Aorta (tissue), 5 donors: ENCODE data around the gene SHC2. TPM values are rescaled to one million over a fixed set of nuclear protein-coding genes. Genes with fewer than 3 reads are reported as not detected.
A peak's percentile ranks its signal among the peaks of the same experiment; 100 is the strongest.
"Not testable (repeated sequence)": the region's sequence is repeated elsewhere in the genome, so short reads cannot be mapped to it uniquely, and the experiment has no call there.

ENCODE experiments used
- ATAC-seq: fragments of 200-7000 bp; cut with Tn5 transposase; one replicate; pipeline ENCODE4 v1.9.1; 2022; ENCODE audit warnings: moderate library complexity; ENCODE audit not compliant: low FRiP score
- DNase-seq, 2 donors: peaks; one replicate each; pipeline ENCODE4 v3.0.0-alpha.2; 2020
- H3K27ac ChIP-seq, 2 donors: one replicate each; pipeline ENCODE4 v1.5.1; 2013; ENCODE audit warnings: low read length in 2 of 2, mild to moderate bottlenecking in 2 of 2, moderate library complexity in 2 of 2, control low read depth in 1 of 2, inconsistent platforms in 1 of 2, low read depth in 1 of 2
- H3K27me3 ChIP-seq, 2 donors: one replicate each; pipeline ENCODE4 v1.6.1; 2013; ENCODE audit warnings: control low read depth in 1 of 2, low read length in 1 of 2, mild to moderate bottlenecking in 1 of 2, moderate library complexity in 1 of 2; ENCODE audit not compliant: insufficient read depth in 2 of 2, control insufficient read depth in 1 of 2
- H3K36me3 ChIP-seq, 2 donors: one replicate each; pipeline ENCODE4 v1.6.1; 2013; ENCODE audit warnings: control low read depth in 1 of 2, low read length in 1 of 2, mild to moderate bottlenecking in 1 of 2; ENCODE audit not compliant: insufficient read depth in 2 of 2, control insufficient read depth in 1 of 2
- H3K4me1 ChIP-seq, 2 donors: one replicate each; pipeline ENCODE4 v1.6.1; 2013; ENCODE audit warnings: low read length in 2 of 2, control low read depth in 1 of 2, mild to moderate bottlenecking in 1 of 2, moderate library complexity in 1 of 2; ENCODE audit not compliant: insufficient read depth in 2 of 2, control insufficient read depth in 1 of 2
- H3K4me3 ChIP-seq, 2 donors: one replicate each; pipeline ENCODE4 v1.5.1; 2013; ENCODE audit warnings: low read length in 2 of 2, control low read depth in 1 of 2, mild to moderate bottlenecking in 1 of 2
- H3K9me3 ChIP-seq: one replicate; pipeline ENCODE4 v1.6.1; 2013; ENCODE audit warnings: mild to moderate bottlenecking, low read length; ENCODE audit not compliant: control insufficient read depth
- WGBS, 2 donors: extraction: QIAGEN DNeasy Blood & Tissue Kit; methylation state at CpG; one replicate each; pipeline ENCODE4 v1.1.7; 2013; 5-methylcytosine and 5-hydroxymethylcytosine counted together
- intact Hi-C, 2 donors: fragments of 100-400 bp; cut with DNase I; formaldehyde crosslinking; loops; one replicate each; pipeline versions ENCODE4 v1.14.2 to v1.15.0; 2022
- polyA plus RNA-seq, 2 donors: library from polyadenylated mRNA; stranded (reverse); fragments of 200-250 nt; gene quantifications; one replicate each; pipeline ENCODE4 v1.2.3, GENCODE V29; 2013
- total RNA-seq, 2 donors: library from RNA; stranded (reverse); fragmentation: NEBNext Ultra II Directional; extraction: Animal tissue kit (Norgen Biotek cat#: 25700); gene quantifications; one replicate each; pipeline ENCODE4 v1.2.1, GENCODE V29; 2021
- donor health status: healthy with polysubstance abuse.
- donor health status: Bipolar disorder and iron deficiency.
- donor health status: DM: no; HTN: no; CAD: no.
- donor health status: DM: no; HTN: no; CAD: no.
- donor health status: DM: yes; HTN: yes; CAD: no.

SHC2 gene
- total and polyA plus RNA-seq, 4 donors: 7.3 to 31.4 (median 10.3) TPM

- intact Hi-C loops: no loop called here
- DNase-seq (no peak), ATAC-seq (no peak)
- Histone ChIP-seq H3K27me3 (no peaks in the 10 kb centered on the region), H3K36me3 (no peaks in the 10 kb centered on the region), H3K9me3 (no peaks in the 10 kb centered on the region), H3K4me1 (no peaks in the 10 kb centered on the region), H3K4me3 (no peak overlapping the region), H3K27ac (no peak overlapping the region)
- WGBS, 2 donors: 97 to 100% methylated on average over 1 of the region's 1 CpG
Observed at GRCh38 chr19:415292-415691, 45.5 kb downstream of the SHC2 start.

GRCh38 chr19:413756-414420 is 46.9 kb downstream of the SHC2 start:
- intact Hi-C loops: no loop called here
- Histone ChIP-seq H3K9me3 (no peaks in the 10 kb centered on the region), H3K27me3 (no peaks in the 10 kb centered on the region), H3K4me1 (no peaks in the 10 kb centered on the region), H3K27ac (no peak overlapping the region), H3K4me3 (no peak overlapping the region), H3K36me3 (no peaks in the 10 kb centered on the region)
- 63 to 64% methylated on average over 15 of the region's 15 CpGs for WGBS, 2 donors
- ATAC-seq (no peak), DNase-seq (peak; percentile 36 to 42)

- no peaks in the 10 kb centered on the region for H3K36me3 ChIP-seq
- intact Hi-C loops: no loop called here
- no peaks in the 10 kb centered on the region for H3K9me3 ChIP-seq
- no peak for ATAC-seq
- no peaks in the 10 kb centered on the region for H3K4me1 ChIP-seq
- no peaks in the 10 kb centered on the region for H3K27me3 ChIP-seq
- no peak overlapping the region for H3K4me3 ChIP-seq
- H3K27ac ChIP-seq: no peak overlapping the region
- DNase-seq: peak; percentile 24 to 67
- 52 to 55% methylated on average over 30 to 36 of the region's 36 CpGs for WGBS, 2 donors
Observed at GRCh38 chr19:412356-413355, 48.2 kb downstream of the SHC2 start.

- Histone ChIP-seq H3K4me3 (no peak overlapping the region), H3K27ac (no peak overlapping the region), H3K36me3 (no peaks in the 10 kb centered on the region), H3K4me1 (no peaks in the 10 kb centered on the region), H3K27me3 (no peaks in the 10 kb centered on the region), H3K9me3 (no peaks in the 10 kb centered on the region)
- WGBS, 2 donors: 53 to 58% methylated on average over 13 of the region's 13 CpGs
- DNase-seq (peak; percentile 34 to 66), ATAC-seq (no peak)
- intact Hi-C loops: no loop called here
Observed at GRCh38 chr19:411723-412355, 49.0 kb downstream of the SHC2 start.

- intact Hi-C loops, ATAC-seq, H3K27me3 ChIP-seq, H3K27ac ChIP-seq, H3K4me1 ChIP-seq, H3K9me3 ChIP-seq, H3K4me3 ChIP-seq, H3K36me3 ChIP-seq: not testable (repeated sequence)
- WGBS, 2 donors: 93 to 94% methylated on average over 21 to 22 of the region's 22 CpGs
- DNase-seq: peak; percentile 38 to 57
Observed at GRCh38 chr19:411121-411722, 49.6 kb downstream of the SHC2 start.

GRCh38 chr19:410243-410781 is 50.5 kb downstream of the SHC2 start:
- H3K9me3 ChIP-seq: no peaks in the 10 kb centered on the region
- ATAC-seq: no peak
- DNase-seq: peak; percentile 30 to 39
- H3K27ac ChIP-seq: no peak overlapping the region
- no peak overlapping the region for H3K4me3 ChIP-seq
- no peaks in the 10 kb centered on the region for H3K4me1 ChIP-seq
- intact Hi-C loops: no loop called here
- no peaks in the 10 kb centered on the region for H3K27me3 ChIP-seq
- H3K36me3 ChIP-seq: no peaks in the 10 kb centered on the region
- 60 to 66% methylated on average over 20 to 21 of the region's 21 CpGs for WGBS, 2 donors

GRCh38 chr19:409516-410242 is 51.2 kb downstream of the SHC2 start:
- ATAC-seq (no peak), DNase-seq (peak; percentile 29 to 67)
- no peak overlapping the region for H3K27ac ChIP-seq
- H3K36me3 ChIP-seq: no peaks in the 10 kb centered on the region
- peak overlapping the region; percentile 42 to 49 for H3K4me3 ChIP-seq
- intact Hi-C loops: no loop called here
- H3K27me3 ChIP-seq: no peaks in the 10 kb centered on the region
- H3K4me1 ChIP-seq: no peaks in the 10 kb centered on the region
- no peaks in the 10 kb centered on the region for H3K9me3 ChIP-seq
- 6 to 7% methylated on average over 21 to 23 of the region's 23 CpGs for WGBS, 2 donors
